ENCODE results near the gene ARIH1. TPM values are rescaled to one million over a fixed set of nuclear protein-coding genes. Genes with fewer than 3 reads are reported as not detected.

The ARIH1 gene
- total RNA-seq, 2 experiments from 2014 or later: 133 to 138 TPM

GRCh38 chr15:72559781-72560180, 85.7 kb downstream of the ARIH1 start:
- CTCF ChIA-PET: no interaction called here
- POLR2A ChIA-PET: no interaction called here

GRCh38 chr15:72560458-72560857, 86.3 kb downstream of the ARIH1 start:
- DNase-seq: no peak
- no peaks in the 10 kb centered on the region for H3K27me3 Mint-ChIP-seq
- no peak overlapping the region for H3K27ac Mint-ChIP-seq
- H3K4me3 Mint-ChIP-seq: no peak overlapping the region
- no peaks in the 10 kb centered on the region for H3K9me3 Mint-ChIP-seq
- ChIA-PET CTCF (no interaction called here), POLR2A (interaction anchor here (0.6 kb wide), 1 partner anchor 182 kb away, joined by 3 read pairs; no protein-coding TSS in a partner anchor)
- H3K36me3 Mint-ChIP-seq (ENCODE audit: low read depth): peaks cover 52% of the 10 kb centered on the region
- H3K4me1 Mint-ChIP-seq: peaks cover 10% of the 10 kb centered on the region

More at GRCh38 chr15:72559781-72560180, 85.7 kb downstream of the ARIH1 start:
- Mint-ChIP-seq H3K9me3 (no peaks in the 10 kb centered on the region), H3K27ac (no peak overlapping the region), H3K4me3 (no peak overlapping the region), H3K27me3 (no peaks in the 10 kb centered on the region), H3K4me1 (peaks cover 17% of the 10 kb centered on the region), H3K36me3 (ENCODE audit: low read depth) (peaks cover 51% of the 10 kb centered on the region)
- DNase-seq: no peak

DNA sequence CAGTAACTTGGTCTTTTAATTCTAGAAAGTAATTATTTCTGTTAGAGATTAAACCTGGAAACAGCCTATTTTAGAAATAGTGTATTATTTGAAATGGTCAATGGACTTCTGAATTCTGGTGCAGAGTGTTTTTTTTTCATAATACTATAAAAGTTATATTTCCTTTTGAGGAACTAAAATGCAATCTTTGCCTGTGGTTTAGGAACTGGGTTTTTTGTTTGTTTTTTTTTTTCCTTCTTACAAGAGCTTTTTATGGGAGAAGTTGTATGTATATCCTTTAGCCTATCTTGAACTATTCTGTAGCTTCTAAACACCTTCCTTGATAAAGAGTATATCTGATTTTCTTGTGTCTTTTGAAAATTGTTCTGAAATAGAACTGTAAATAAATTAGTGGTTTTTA, 88.3 kb downstream of the ARIH1 start:
- Mint-ChIP-seq H3K36me3 (ENCODE audit: low read depth) (peaks cover 45% of the 10 kb centered on the region), H3K4me3 (no peak overlapping the region), H3K27ac (no peak overlapping the region), H3K9me3 (no peaks in the 10 kb centered on the region), H3K4me1 (peaks cover 10% of the 10 kb centered on the region), H3K27me3 (no peaks in the 10 kb centered on the region)
- POLR2A ChIA-PET: no interaction called here
- DNase-seq: no peak
- CTCF ChIA-PET: no interaction called here

- Mint-ChIP-seq H3K27me3 (no peaks in the 10 kb centered on the region), H3K9me3 (no peaks in the 10 kb centered on the region), H3K4me3 (no peak overlapping the region), H3K27ac (no peak overlapping the region), H3K4me1 (peaks cover 10% of the 10 kb centered on the region), H3K36me3 (ENCODE audit: low read depth) (peaks cover 48% of the 10 kb centered on the region)
- CTCF ChIA-PET: no interaction called here
- POLR2A ChIA-PET: no interaction called here
- no peak for DNase-seq
Observed at GRCh38 chr15:72562878-72563277, 88.7 kb downstream of the ARIH1 start.

DNA sequence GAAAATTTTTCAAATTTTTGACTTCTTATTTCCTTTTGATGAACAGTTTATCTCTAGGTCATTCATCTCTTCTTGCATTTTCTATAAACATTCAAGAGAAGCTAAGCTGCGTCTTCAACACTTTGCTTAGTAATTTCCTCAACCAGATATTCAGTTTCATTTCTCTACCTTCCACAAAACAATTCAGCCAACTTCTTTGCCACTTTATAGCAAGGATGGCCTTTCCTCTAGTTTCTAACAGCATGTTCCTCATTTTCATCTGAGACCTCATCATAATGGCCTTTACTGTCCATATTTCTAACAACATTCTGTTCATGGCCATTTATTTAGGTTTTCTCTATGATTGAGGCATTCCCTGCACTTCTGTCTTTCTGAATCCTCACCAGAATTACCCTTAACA, 90.0 kb downstream of the ARIH1 start:
- ChIA-PET CTCF (no interaction called here), POLR2A (no interaction called here)

GRCh38 chr15:72566973-72567372, 92.8 kb downstream of the ARIH1 start:
- no peaks in the 10 kb centered on the region for H3K27me3 Mint-ChIP-seq
- no peak for DNase-seq
- H3K4me1 Mint-ChIP-seq: peaks cover 10% of the 10 kb centered on the region
- peaks cover 47% of the 10 kb centered on the region for H3K36me3 Mint-ChIP-seq (ENCODE audit: low read depth)
- POLR2A ChIA-PET: interaction anchor here (1.7 kb wide), 1 partner anchor 16 kb away, joined by 4 read pairs; no protein-coding TSS in a partner anchor
- H3K27ac Mint-ChIP-seq: no peak overlapping the region
- no peak overlapping the region for H3K4me3 Mint-ChIP-seq
- H3K9me3 Mint-ChIP-seq: no peaks in the 10 kb centered on the region
- CTCF ChIA-PET: no interaction called here

More for the DNA sequence above, 90.0 kb downstream of the ARIH1 start:
- no peak for DNase-seq
- Mint-ChIP-seq H3K9me3 (no peaks in the 10 kb centered on the region), H3K4me1 (peaks cover 10% of the 10 kb centered on the region), H3K27me3 (no peaks in the 10 kb centered on the region), H3K4me3 (no peak overlapping the region), H3K36me3 (ENCODE audit: low read depth) (peaks cover 43% of the 10 kb centered on the region), H3K27ac (no peak overlapping the region)

GRCh38 chr15:72570059-72570458, 95.9 kb downstream of the ARIH1 start:
- Mint-ChIP-seq H3K27me3 (no peaks in the 10 kb centered on the region), H3K4me3 (no peak overlapping the region)
- CTCF ChIA-PET: interaction anchor here (0.6 to 1.0 kb wide), 3 partner anchors 18 to 30 kb away, joined by 3 read pairs; no protein-coding TSS in a partner anchor

DNA sequence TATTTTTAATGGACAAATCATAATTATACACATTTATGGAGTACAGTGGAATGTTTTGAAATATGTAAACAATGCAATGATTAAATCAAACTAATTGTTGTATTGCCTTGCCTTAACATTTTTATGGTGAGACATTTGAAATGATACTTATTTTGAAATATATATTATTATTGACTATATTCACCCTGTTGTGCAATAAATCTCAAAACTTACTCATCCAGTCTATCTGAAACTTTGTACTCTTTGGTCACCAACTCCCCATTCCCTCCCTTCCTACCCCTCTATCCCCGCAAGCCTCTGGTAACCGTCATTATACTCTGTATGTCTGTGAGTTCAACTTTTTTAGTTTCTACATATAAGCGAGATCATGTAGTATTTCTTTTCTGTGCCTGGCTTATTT, 105.7 kb downstream of the ARIH1 start:
- POLR2A ChIA-PET: no interaction called here
- H3K9me3 Mint-ChIP-seq: peaks cover 11% of the 10 kb centered on the region
- no peaks in the 10 kb centered on the region for H3K4me1 Mint-ChIP-seq
- DNase-seq: no peak
- H3K4me3 Mint-ChIP-seq: no peak overlapping the region
- H3K36me3 Mint-ChIP-seq (ENCODE audit: low read depth): peaks cover 60% of the 10 kb centered on the region
- H3K27ac Mint-ChIP-seq: no peak overlapping the region
- CTCF ChIA-PET: no interaction called here
- H3K27me3 Mint-ChIP-seq: no peaks in the 10 kb centered on the region

More at GRCh38 chr15:72570059-72570458, 95.9 kb downstream of the ARIH1 start:
- Mint-ChIP-seq H3K4me1 (no peaks in the 10 kb centered on the region), H3K27ac (no peak overlapping the region), H3K9me3 (no peaks in the 10 kb centered on the region), H3K36me3 (ENCODE audit: low read depth) (peaks cover 32% of the 10 kb centered on the region)
- POLR2A ChIA-PET: no interaction called here
- DNase-seq: no peak

GRCh38 chr15:72584006-72584405, 109.9 kb downstream of the ARIH1 start:
- H3K9me3 Mint-ChIP-seq: peaks cover 4% of the 10 kb centered on the region
- H3K27ac Mint-ChIP-seq: no peak overlapping the region
- POLR2A ChIA-PET: no interaction called here
- H3K4me3 Mint-ChIP-seq: no peak overlapping the region
- no peak for DNase-seq
- peaks cover 49% of the 10 kb centered on the region for H3K36me3 Mint-ChIP-seq (ENCODE audit: low read depth)
- no peaks in the 10 kb centered on the region for H3K4me1 Mint-ChIP-seq
- no peaks in the 10 kb centered on the region for H3K27me3 Mint-ChIP-seq
- CTCF ChIA-PET: no interaction called here

- H3K36me3 Mint-ChIP-seq (ENCODE audit: low read depth): peaks cover 41% of the 10 kb centered on the region
- no peaks in the 10 kb centered on the region for H3K9me3 Mint-ChIP-seq
- H3K27me3 Mint-ChIP-seq: no peaks in the 10 kb centered on the region
- no peak for DNase-seq
- POLR2A ChIA-PET: no interaction called here
- no peaks in the 10 kb centered on the region for H3K4me1 Mint-ChIP-seq
- CTCF ChIA-PET: no interaction called here
- no peak overlapping the region for H3K27ac Mint-ChIP-seq
- no peak overlapping the region for H3K4me3 Mint-ChIP-seq
Observed at GRCh38 chr15:72585025-72585424, 110.9 kb downstream of the ARIH1 start.

DNA sequence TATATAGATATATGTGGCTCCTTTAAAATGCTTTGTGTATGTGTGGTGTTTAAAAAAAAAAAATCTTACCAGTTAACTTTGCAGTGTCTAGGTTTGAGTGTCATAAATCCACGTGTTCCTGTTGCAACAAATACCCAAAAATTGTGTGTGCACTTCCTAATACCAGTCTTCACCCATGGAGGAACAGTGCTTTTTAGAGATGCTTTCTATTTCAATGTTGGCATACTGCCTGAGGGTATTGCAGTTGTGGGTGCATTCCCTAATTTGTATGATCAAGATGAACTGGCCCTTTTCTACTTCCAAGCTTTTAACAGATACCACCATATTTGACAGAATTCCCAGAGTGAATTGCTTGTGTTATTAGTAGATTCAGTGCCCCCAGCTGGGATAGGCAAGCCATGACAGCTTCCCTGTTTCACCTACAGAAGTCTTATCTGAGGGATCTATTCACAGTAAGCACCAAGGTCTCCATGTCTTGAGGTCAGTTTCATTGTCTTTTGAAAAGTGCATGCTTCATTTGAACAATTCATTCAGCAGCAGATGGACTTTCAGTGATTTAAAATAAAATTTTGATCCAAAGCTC, 111.4 kb downstream of the ARIH1 start:
- CTCF ChIA-PET: no interaction called here
- H3K27me3 Mint-ChIP-seq: no peaks in the 10 kb centered on the region
- no peak overlapping the region for H3K27ac Mint-ChIP-seq
- no peaks in the 10 kb centered on the region for H3K4me1 Mint-ChIP-seq
- H3K36me3 Mint-ChIP-seq (ENCODE audit: low read depth): peaks cover 35% of the 10 kb centered on the region
- DNase-seq: no peak
- no peaks in the 10 kb centered on the region for H3K9me3 Mint-ChIP-seq
- H3K4me3 Mint-ChIP-seq: no peak overlapping the region
- POLR2A ChIA-PET: no interaction called here

DNA sequence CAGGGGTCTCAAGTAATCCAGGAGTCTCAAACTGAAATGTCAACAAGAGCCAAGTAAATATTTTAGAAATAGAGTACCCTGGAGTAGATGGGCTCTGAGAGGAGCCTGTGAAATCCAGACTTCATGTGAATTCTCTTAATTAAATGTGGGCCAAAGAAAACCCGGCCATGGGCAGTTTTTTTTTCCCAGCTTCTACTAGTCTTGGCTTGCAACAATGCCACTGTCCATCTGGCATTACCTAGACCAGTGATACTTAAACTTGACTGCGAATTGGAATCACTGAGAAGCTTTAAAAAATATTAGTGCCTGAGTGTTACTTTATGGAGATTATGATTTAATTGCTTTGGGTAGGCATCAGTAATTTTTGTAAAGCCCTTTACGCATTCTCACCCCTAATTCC, 114.0 kb downstream of the ARIH1 start:
- DNase-seq: no peak
- H3K4me1 Mint-ChIP-seq: no peaks in the 10 kb centered on the region
- no peaks in the 10 kb centered on the region for H3K9me3 Mint-ChIP-seq
- ChIA-PET CTCF (interaction anchor here (1.0 to 1.4 kb wide), 2 partner anchors 10 to 18 kb away, joined by 3 to 4 read pairs; no protein-coding TSS in a partner anchor), POLR2A (no interaction called here)
- H3K27me3 Mint-ChIP-seq: no peaks in the 10 kb centered on the region
- H3K4me3 Mint-ChIP-seq: no peak overlapping the region
- H3K27ac Mint-ChIP-seq: no peak overlapping the region
- H3K36me3 Mint-ChIP-seq (ENCODE audit: low read depth): peaks cover 27% of the 10 kb centered on the region

GRCh38 chr15:72590427-72590826, 116.3 kb downstream of the ARIH1 start:
- no peak overlapping the region for H3K27ac Mint-ChIP-seq
- CTCF ChIA-PET: interaction anchor here (1.2 to 1.4 kb wide), 3 partner anchors 8 to 81 kb away, joined by 3 to 7 read pairs (median 4); no protein-coding TSS in a partner anchor
- H3K4me1 Mint-ChIP-seq: no peaks in the 10 kb centered on the region

DNA sequence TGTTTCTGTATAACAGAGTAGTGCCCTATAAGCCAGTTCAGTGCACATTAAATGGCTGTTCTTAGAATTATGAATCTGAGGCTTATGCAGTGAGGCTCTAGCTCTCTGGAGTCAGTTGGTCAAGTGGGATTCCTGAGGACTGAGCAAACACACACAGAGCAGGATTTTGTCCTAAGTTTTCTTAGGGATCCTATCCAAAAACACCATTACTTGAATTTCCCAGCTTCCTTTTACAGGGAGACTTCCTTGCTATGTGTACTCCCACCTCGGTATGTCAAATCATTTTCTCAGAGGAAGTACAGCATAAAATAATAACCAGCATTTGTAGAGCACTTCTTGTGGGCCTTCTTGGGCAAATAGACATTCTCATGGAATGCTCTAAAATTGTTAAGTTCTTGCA, 117.2 kb downstream of the ARIH1 start:
- H3K9me3 Mint-ChIP-seq: no peaks in the 10 kb centered on the region
- no peak for DNase-seq
- H3K4me3 Mint-ChIP-seq: no peak overlapping the region
- ChIA-PET CTCF (interaction anchor here (0.6 kb wide), 1 partner anchor 281 kb away, joined by 8 read pairs; no protein-coding TSS in a partner anchor), POLR2A (no interaction called here)
- no peaks in the 10 kb centered on the region for H3K4me1 Mint-ChIP-seq
- H3K36me3 Mint-ChIP-seq (ENCODE audit: low read depth): peaks cover 5% of the 10 kb centered on the region
- H3K27me3 Mint-ChIP-seq: no peaks in the 10 kb centered on the region
- H3K27ac Mint-ChIP-seq: no peak overlapping the region

More at GRCh38 chr15:72590427-72590826, 116.3 kb downstream of the ARIH1 start:
- Mint-ChIP-seq H3K27me3 (no peaks in the 10 kb centered on the region), H3K36me3 (ENCODE audit: low read depth) (peaks cover 9% of the 10 kb centered on the region), H3K4me3 (no peak overlapping the region), H3K9me3 (no peaks in the 10 kb centered on the region)
- POLR2A ChIA-PET: no interaction called here
- no peak for DNase-seq
